Measurements from ENCODE around the gene C2CD5. TPM values are rescaled to one million over a fixed set of nuclear protein-coding genes. Genes with fewer than 3 reads are reported as not detected.

C2CD5 gene
- total RNA-seq, 3 donors from 2014 or later: 56.3 to 68.6 (median 62.4) TPM

DNA sequence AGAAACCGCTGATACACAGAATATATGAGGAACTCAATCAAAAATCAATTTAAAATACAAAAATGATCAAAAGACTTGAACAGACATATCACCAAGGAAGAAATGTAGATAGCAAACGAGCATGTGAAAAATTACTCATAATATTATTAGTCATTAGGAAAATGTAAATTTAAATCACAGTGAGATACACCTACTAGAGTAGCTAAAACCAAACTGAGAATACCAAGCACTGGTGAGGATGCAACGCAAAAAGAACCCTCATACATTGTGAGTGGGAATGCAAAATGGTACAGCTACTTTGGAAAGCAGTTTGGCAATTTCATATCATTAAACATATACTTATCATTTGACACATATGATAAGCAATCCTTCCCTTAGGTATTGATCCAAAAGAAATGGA is 108.8 kb downstream of the C2CD5 start:
- TF ChIP-seq, protein P1, sequence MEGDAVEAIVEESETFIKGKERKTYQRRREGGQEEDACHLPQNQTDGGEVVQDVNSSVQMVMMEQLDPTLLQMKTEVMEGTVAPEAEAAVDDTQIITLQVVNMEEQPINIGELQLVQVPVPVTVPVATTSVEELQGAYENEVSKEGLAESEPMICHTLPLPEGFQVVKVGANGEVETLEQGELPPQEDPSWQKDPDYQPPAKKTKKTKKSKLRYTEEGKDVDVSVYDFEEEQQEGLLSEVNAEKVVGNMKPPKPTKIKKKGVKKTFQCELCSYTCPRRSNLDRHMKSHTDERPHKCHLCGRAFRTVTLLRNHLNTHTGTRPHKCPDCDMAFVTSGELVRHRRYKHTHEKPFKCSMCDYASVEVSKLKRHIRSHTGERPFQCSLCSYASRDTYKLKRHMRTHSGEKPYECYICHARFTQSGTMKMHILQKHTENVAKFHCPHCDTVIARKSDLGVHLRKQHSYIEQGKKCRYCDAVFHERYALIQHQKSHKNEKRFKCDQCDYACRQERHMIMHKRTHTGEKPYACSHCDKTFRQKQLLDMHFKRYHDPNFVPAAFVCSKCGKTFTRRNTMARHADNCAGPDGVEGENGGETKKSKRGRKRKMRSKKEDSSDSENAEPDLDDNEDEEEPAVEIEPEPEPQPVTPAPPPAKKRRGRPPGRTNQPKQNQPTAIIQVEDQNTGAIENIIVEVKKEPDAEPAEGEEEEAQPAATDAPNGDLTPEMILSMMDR (IDR thresholded peaks at IDR 0.05): no peak
- Histone ChIP-seq H3K9me3 (no peaks in the 10 kb centered on the region), H3K36me3 (ENCODE audit: low read depth) (no peaks in the 10 kb centered on the region), H3K4me1 (ENCODE audit: low read depth) (no peaks in the 10 kb centered on the region), H3K4me3 (no peak overlapping the region)
- intact Hi-C loops (cut with DNase I, micrococcal nuclease): no loop called here
- no peak for DNase-seq
- no peak for ATAC-seq

DNA sequence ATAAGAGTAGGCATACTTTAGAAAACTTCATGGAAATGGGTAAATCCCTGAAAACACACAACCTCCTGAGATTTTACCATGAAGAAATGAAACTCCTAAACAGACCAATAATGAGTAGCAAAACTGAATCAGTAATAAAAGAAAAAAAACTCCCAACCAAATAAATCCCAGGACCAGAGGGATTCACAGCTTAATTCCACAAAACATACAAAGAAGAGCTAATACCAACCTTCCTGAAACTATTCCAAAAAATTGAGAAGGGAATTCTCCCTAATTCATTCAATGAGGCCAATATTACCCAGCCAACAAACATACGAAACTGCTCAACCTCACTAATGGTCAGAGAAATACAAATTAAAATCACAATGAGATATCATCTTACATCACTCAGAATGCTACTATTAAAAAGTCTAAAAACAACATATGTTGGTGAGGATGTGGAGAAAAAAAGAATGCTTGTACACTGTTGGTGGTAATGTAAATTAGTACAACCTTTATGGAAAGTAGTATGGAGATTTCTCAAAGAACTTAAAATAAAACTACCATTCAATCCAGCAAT is 112.6 kb downstream of the C2CD5 start:
- Histone ChIP-seq H3K9me3 (no peaks in the 10 kb centered on the region), H3K4me3 (no peak overlapping the region), H3K36me3 (ENCODE audit: low read depth) (no peaks in the 10 kb centered on the region), H3K4me1 (ENCODE audit: low read depth) (no peaks in the 10 kb centered on the region)
- no peak for ATAC-seq
- no peak for DNase-seq
- TF ChIP-seq, protein P1 (IDR thresholded peaks at IDR 0.05): no peak
- intact Hi-C loops (cut with DNase I, micrococcal nuclease): no loop called here

DNA sequence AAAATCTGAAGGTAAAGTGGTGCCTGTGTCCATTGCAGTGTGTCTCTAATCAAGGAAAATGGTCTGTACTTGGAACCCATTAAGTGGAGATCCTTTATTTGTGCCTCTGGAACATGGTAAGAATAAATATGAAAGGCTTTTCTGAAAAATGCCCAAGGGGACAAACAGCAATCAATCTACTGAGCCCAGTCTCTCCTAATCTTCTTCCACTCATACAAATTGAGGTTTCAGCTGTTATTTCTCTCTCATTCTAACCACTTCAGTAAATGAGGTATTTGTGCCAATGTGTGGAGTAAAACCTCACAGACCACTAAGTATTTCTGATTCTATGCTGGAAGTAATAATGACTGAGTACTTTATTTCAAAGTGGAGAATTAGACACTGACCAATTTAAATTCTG is 127.5 kb downstream of the C2CD5 start:
- ATAC-seq: no peak
- Histone ChIP-seq H3K9me3 (no peaks in the 10 kb centered on the region), H3K36me3 (ENCODE audit: low read depth) (no peaks in the 10 kb centered on the region), H3K4me1 (ENCODE audit: low read depth) (peaks cover 5% of the 10 kb centered on the region), H3K4me3 (no peak overlapping the region)
- TF ChIP-seq, protein P1 (IDR thresholded peaks at IDR 0.05): no peak
- intact Hi-C loops (cut with DNase I, micrococcal nuclease): no loop called here
- no peak for DNase-seq

DNA sequence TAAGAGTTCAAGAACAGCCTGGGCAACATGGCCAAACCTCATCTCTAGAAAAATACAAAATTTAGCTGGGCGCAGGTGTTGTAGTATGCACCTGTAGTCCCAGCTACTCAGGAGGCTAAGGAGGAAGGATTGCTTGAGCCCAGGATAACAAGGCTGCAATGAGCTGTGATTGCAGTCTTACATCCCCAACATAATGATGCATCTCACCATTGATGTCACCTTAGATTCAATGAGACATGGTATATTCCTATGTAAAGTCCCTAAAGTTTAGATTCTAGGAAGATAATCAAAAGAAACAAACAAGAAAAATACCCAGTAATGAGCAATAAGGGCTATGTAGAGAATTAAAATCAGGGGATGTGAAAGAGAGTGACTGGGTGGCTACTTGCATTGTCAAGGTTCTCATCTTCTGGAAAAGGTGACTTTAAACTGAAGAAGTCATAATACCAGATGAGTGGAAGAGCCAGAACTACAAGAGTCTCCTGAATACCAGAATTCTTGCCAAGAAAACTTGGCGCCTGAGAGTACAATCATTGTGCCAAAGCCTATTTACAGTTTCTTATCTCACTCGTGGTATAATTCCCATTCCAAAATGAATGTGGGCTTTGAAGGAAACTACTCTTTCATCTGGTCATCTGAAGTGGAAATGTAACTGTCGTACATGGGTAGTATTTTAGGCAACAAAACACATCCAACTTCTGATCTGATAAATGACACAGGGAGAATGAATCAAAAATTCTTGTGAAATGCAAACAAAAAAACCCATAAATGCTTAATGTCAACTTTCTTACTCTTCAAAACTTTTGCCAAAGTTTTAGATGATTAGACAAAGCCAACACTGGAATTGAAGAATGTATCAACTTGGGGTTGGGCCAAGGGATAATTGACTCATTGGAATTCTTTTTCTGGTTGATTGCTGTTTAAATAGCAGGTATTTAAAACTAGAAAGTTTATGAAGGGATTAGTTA is 128.7 kb downstream of the C2CD5 start:
- peak; percentile 85 for ATAC-seq
- Histone ChIP-seq H3K4me3 (no peak overlapping the region), H3K9me3 (no peaks in the 10 kb centered on the region), H3K4me1 (ENCODE audit: low read depth) (peaks cover 5% of the 10 kb centered on the region), H3K36me3 (ENCODE audit: low read depth) (no peaks in the 10 kb centered on the region)
- intact Hi-C loops (cut with DNase I, micrococcal nuclease): no loop called here
- TF ChIP-seq, protein P1 (IDR thresholded peaks at IDR 0.05): no peak
- peak in 1 of 3 donors; percentile 53 for DNase-seq

DNA sequence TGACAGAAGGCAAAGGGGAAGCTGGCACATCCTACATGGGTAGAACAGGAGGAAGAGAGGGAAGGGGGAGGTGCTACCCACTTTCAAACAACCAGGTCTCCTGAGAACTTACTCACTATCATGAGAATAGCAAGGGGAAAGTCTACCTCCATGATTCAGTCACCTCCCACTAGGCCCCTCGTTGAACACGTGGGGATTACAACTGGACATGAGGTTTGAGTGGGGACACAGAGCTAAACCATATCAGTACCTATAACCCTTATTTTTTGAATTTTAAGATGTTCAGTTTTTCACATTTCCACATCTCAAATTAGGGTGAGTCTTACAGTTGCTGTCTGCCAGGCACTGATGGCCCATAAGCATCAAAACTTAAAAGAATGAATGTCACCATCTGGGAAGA is 129.6 kb downstream of the C2CD5 start:
- TF ChIP-seq, protein P1 (IDR thresholded peaks at IDR 0.05): no peak
- Histone ChIP-seq H3K9me3 (no peaks in the 10 kb centered on the region), H3K4me3 (no peak overlapping the region), H3K4me1 (ENCODE audit: low read depth) (peaks cover 5% of the 10 kb centered on the region), H3K36me3 (ENCODE audit: low read depth) (no peaks in the 10 kb centered on the region)
- no peak for ATAC-seq
- intact Hi-C loops (cut with DNase I, micrococcal nuclease): no loop called here
- DNase-seq: no peak

Data from mucosa of descending colon (tissue), 3 donors.